OCI-LY3 (cell line): ENCODE results near the gene HOXC13.
A peak's percentile ranks its signal among the peaks of the same experiment; 100 is the strongest.

Experiments used
- H2AFZ ChIP-seq: fragments of 200-600, 300-600 bp; shearing (Covaris generic); 2 replicates; pipeline ENCODE4 v1.6.0; 2014; ENCODE audit warnings: antibody characterized with exemption, low read depth, low read length
- H3K27ac ChIP-seq: fragments of 200-600, 300-600 bp; sonication (generic); 2 replicates; pipeline ENCODE4 v1.5.1; 2014; ENCODE audit warnings: mild to moderate bottlenecking, low read length, moderate library complexity, mixed read lengths
- H3K27me3 ChIP-seq: fragments of 200-600, 300-600 bp; sonication (generic); 2 replicates; pipeline ENCODE4 v1.6.1; 2014; ENCODE audit warnings: low read depth, low read length, mixed read lengths
- H3K36me3 ChIP-seq: fragments of 200-600, 300-600 bp; sonication (generic); replicated peaks from 2 replicates; pipeline ENCODE3; 2014; ENCODE audit warnings: low read depth, low read length, mixed read lengths
- H3K4me1 ChIP-seq: fragments of 300-600, 200-600 bp; sonication (generic); 2 replicates; pipeline ENCODE4 v1.6.1; 2014; ENCODE audit warnings: low read length, mixed read lengths
- H3K4me2 ChIP-seq: fragments of 200-600, 300-600 bp; sonication (generic); 2 replicates; pipeline ENCODE4 v1.6.1; 2014; ENCODE audit warnings: low read length, mixed read lengths
- H3K4me3 ChIP-seq: fragments of 300-600, 200-600 bp; sonication (generic); 2 replicates; pipeline ENCODE4 v1.5.1; 2014; ENCODE audit warnings: antibody characterized with exemption, mild to moderate bottlenecking, low read length, moderate library complexity
- H3K79me2 ChIP-seq: fragments of 300-600, 200-600 bp; shearing (Covaris generic); 2 replicates; pipeline ENCODE4 v1.6.1; 2014; ENCODE audit warnings: mild to moderate bottlenecking, low read length, mixed read lengths
- H3K9ac ChIP-seq: fragments of 300-600, 200-600 bp; shearing (Covaris generic); 2 replicates; pipeline ENCODE4 v1.6.0; 2014; ENCODE audit warnings: mild to moderate bottlenecking, low read length, moderate library complexity
- H3K9me3 ChIP-seq: fragments of 200-600, 300-600 bp; shearing (Covaris generic); 2 replicates; pipeline ENCODE4 v1.6.1; 2014; ENCODE audit warnings: low read length, mixed read lengths; ENCODE audit not compliant: insufficient read depth
- H4K20me1 ChIP-seq: fragments of 200-600, 300-600 bp; sonication (generic); 2 replicates; pipeline ENCODE4 v1.6.1; 2016; ENCODE audit warnings: low read length, mixed read lengths; ENCODE audit not compliant: insufficient read depth
- CTCF ChIP-seq: fragments of 200-600, 300-600 bp; sonication (generic); IDR thresholded peaks from 2 replicates; pipeline ENCODE4 v1.5.1; 2014; ENCODE audit warnings: antibody characterized with exemption, low read length, low read depth
- EZH2phosphoT487 ChIP-seq: fragments of 200-600 bp; shearing (Covaris generic); IDR thresholded peaks from 2 replicates; pipeline ENCODE4 v1.6.1; 2018; ENCODE audit warnings: antibody characterized with exemption, mixed run types, low read depth

Gene HOXC13

GRCh38 chr12:53966385-53967133, 27.9 kb downstream of the HOXC13 start:
- no peaks in the 10 kb centered on the region for H3K9me3 ChIP-seq
- H3K27me3 ChIP-seq, result peaks cover 28% of the 10 kb centered on the region
- H3K27ac ChIP-seq, result no peak overlapping the region
- H3K4me2 ChIP-seq, result peak overlapping the region; percentile 47; the same call in 1 of the 2 replicates
- H3K79me2 ChIP-seq, result no peaks in the 10 kb centered on the region
- H3K4me1 ChIP-seq, result peaks cover 3% of the 10 kb centered on the region; the same call in 1 of the 2 replicates
- H3K4me3 ChIP-seq, result peak overlapping the region; percentile 40; the same call in 1 of the 2 replicates
- no peak for TF ChIP-seq EZH2phosphoT487
- TF ChIP-seq CTCF, result no peak
- no peaks in the 10 kb centered on the region for H3K36me3 ChIP-seq
- no peak overlapping the region for H2AFZ ChIP-seq
- H4K20me1 ChIP-seq, result no peaks in the 10 kb centered on the region
- H3K9ac ChIP-seq, result no peak overlapping the region

GRCh38 chr12:53967421-53967925, 28.8 kb downstream of the HOXC13 start:
- Histone ChIP-seq H3K4me2 (no peak overlapping the region), H3K4me1 (peaks cover 3% of the 10 kb centered on the region; the same call in 1 of the 2 replicates), H4K20me1 (no peaks in the 10 kb centered on the region), H3K9ac (no peak overlapping the region), H3K79me2 (no peaks in the 10 kb centered on the region), H3K36me3 (no peaks in the 10 kb centered on the region), H3K9me3 (no peaks in the 10 kb centered on the region), H3K27ac (no peak overlapping the region), H2AFZ (no peak overlapping the region), H3K4me3 (no peak overlapping the region), H3K27me3 (peaks cover 28% of the 10 kb centered on the region)
- TF ChIP-seq EZH2phosphoT487 (no peak), CTCF (no peak)

GRCh38 chr12:53968214-53969127, 29.8 kb downstream of the HOXC13 start:
- Histone ChIP-seq H3K4me2 (no peak overlapping the region), H4K20me1 (no peaks in the 10 kb centered on the region), H3K4me1 (peaks cover 3% of the 10 kb centered on the region; the same call in 1 of the 2 replicates), H3K79me2 (no peaks in the 10 kb centered on the region), H3K36me3 (no peaks in the 10 kb centered on the region), H3K4me3 (no peak overlapping the region), H3K9ac (no peak overlapping the region), H2AFZ (no peak overlapping the region), H3K27me3 (peaks cover 28% of the 10 kb centered on the region), H3K27ac (no peak overlapping the region), H3K9me3 (no peaks in the 10 kb centered on the region)
- TF ChIP-seq EZH2phosphoT487 (no peak), CTCF (no peak)
